Stimulated activated CD8-positive, alpha-beta memory T cell treated with anti-CD3 and anti-CD28 coated beads, Interleukin-4, amount 100 ng/mL, for 48 hours (primary cell): ENCODE results near the gene TBX21.
A peak's percentile ranks its signal among the peaks of the same experiment; 100 is the strongest.

ENCODE experiments used
- DNase-seq: peaks from one replicate; pipeline ENCODE4 v3.0.0-alpha.2; 2020

TBX21 gene

DNA sequence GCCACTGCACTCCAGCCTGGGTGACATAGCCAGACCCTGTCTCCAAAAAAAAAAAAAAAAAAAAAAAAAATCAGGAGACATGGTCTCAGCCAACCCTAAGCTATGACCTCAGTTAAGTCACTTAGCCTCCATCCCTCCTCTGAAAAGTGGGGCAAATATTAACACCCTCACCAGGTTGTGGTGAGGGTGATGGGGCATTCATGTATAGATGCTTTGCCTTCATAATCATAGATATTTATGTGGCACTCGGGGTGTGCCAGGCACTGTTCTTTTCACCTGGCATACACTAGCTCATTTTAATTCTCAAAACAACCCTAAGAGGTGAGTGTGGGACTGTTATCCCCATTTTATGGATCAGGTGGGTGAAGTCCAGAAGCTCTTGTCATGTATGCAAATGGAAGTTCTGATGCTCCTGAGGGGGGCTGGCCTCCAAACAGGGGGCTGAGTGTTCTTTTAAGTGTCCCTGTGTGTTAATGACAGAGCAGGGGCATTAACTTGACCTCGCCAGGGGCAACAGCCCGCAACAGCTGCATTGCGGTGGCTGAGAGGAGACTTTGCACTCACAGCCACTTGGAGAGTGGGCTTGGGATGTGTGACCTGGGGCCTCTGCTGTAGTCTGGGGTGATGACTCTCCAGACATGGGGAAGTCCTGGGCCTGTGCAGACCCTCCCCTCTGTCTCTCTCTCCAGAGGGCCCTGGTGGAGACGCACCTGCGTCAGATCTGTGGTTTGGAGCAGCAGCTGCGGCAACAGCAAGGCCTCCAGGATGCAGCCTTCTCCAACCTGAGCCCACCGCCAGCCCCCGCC lies 34.9 kb upstream of the TBX21 start:
- no peak for DNase-seq

DNA sequence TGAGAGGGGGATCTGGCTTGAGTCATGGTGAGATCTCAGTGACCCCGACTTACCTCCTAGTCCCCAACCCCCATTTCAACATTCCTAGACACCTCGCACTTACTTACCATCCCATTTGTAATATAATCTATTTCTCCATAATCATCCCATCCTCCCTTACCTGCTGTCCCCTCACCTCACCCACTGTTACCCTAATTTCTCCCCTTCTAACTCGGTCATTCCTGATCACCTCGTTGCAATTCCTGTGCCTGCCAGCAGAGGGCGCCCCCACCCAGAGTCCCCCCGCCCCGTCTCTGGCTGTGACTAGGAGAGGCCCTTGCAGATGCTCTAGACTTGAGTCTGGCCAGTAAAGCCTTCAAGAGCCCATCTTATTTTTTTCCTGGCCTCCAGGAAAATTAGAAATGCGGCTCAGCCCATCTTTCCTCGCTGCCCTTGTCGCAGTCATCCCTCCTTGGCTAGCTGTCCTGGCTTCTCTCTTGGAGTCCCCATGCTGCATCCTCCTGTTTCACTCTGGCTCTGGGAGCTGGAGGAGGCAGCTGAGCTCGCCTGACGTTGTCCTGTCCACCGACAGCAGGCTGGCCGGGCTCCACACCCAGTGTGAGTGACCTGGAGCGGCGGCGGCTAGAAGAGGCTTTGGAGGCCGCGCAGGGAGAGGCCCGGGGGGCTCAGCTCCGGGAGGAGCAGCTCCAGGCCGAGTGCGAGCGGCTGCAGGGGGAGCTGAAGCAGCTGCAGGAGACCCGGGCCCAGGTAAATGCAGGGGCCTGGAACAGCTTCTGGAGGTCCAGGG lies 34.1 kb upstream of the TBX21 start:
- peak; percentile 97 for DNase-seq

DNA sequence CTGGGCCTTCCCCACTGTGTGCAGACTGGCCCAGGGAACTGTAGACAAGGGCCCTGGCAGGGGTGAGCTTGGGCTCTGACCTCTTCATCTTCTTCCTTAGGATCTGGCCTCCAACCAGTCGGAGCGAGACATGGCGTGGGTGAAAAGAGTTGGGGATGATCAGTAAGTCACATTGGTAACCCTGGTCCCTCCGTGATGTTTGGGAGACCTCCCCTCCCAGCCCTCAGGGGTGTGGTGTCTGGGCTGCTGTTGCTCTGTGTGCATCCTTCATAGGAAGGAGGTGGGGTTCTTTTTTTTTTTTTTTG lies 33.5 kb upstream of the TBX21 start:
- no peak for DNase-seq

- DNase-seq: peak; percentile 37
Measured at GRCh38 chr17:47700471-47701449, 32.3 kb upstream of the TBX21 start.

- peak; percentile 35 for DNase-seq
Measured at GRCh38 chr17:47701608-47702007, 31.4 kb upstream of the TBX21 start.

GRCh38 chr17:47702391-47702995 lies 30.5 kb upstream of the TBX21 start:
- no peak for DNase-seq

- peak; percentile 79 for DNase-seq
Measured at GRCh38 chr17:47703191-47703591, 29.8 kb upstream of the TBX21 start.

- no peak for DNase-seq
Measured at GRCh38 chr17:47703671-47704070, 29.4 kb upstream of the TBX21 start.

DNA sequence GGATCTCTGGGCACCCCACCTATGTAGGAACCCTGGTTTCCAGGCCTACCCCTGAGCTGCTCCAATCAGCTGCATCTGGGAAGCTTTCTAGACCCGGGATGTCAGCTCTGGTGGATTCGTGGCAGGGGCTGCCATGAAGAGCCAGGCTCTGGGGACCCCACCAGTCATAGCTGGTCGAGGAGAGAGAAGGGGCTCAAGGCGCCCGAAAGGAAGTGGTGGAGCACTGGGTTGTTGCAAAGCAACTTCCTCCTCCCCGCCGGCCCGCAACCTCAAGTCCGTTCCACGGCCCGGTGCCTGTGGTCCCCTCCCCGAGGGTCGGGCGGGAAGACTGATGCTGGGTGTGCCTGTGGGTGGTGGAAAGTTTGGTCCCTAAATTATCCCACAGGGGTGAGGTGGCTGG lies 28.9 kb upstream of the TBX21 start:
- no peak for DNase-seq

- DNase-seq: no peak
Measured at GRCh38 chr17:47704736-47705135, 28.3 kb upstream of the TBX21 start.

GRCh38 chr17:47705536-47706530 lies 27.2 kb upstream of the TBX21 start:
- peak; percentile 74 for DNase-seq

GRCh38 chr17:47707056-47707804 lies 25.8 kb upstream of the TBX21 start:
- DNase-seq: no peak

GRCh38 chr17:47707884-47708283 lies 25.2 kb upstream of the TBX21 start:
- no peak for DNase-seq

GRCh38 chr17:47708312-47708863 lies 24.6 kb upstream of the TBX21 start:
- no peak for DNase-seq

DNA sequence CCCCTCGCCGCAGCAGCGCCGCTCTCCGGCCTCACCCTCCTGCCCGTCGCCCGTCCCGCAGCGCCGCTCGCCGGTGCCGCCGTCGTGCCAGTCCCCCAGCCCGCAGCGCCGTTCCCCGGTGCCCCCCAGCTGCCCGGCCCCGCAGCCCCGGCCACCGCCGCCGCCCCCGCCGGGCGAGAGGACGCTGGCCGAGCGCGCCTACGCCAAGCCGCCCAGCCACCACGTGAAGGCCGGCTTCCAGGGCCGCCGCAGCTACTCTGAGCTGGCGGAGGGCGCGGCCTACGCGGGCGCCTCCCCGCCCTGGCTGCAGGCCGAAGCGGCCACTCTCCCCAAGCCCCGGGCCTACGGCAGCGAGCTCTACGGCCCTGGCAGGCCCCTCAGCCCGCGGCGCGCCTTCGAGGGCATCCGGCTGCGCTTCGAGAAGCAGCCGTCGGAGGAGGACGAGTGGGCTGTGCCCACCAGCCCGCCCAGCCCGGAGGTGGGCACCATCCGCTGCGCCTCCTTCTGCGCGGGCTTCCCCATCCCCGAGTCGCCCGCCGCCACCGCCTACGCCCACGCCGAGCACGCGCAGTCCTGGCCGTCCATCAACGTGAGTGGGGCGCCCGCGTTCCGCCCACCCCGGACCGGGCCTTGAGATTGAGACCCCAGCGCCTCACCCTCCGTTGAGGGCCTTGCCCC lies 24.0 kb upstream of the TBX21 start:
- no peak for DNase-seq

DNA sequence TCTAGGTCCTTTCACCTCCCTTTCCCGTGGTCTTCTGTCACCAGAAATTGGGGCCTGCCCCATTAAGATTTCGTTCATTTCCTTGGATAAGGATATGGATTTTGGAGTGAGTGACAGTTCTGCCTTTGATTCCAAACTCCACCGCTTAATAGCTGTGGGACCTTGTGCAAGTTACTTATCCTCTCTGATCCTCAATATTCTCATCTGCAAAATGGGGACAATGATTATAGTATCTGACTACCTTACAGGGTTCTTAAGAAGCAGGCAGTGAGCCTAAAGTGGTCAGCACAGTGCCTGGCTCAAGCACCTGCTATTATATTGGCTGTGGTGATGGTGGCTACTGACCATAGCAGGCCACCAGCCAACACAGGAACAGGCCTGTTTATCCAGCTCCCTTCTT lies 23.4 kb upstream of the TBX21 start:
- DNase-seq: no peak

GRCh38 chr17:47711366-47712099 lies 21.5 kb upstream of the TBX21 start:
- no peak for DNase-seq

DNA sequence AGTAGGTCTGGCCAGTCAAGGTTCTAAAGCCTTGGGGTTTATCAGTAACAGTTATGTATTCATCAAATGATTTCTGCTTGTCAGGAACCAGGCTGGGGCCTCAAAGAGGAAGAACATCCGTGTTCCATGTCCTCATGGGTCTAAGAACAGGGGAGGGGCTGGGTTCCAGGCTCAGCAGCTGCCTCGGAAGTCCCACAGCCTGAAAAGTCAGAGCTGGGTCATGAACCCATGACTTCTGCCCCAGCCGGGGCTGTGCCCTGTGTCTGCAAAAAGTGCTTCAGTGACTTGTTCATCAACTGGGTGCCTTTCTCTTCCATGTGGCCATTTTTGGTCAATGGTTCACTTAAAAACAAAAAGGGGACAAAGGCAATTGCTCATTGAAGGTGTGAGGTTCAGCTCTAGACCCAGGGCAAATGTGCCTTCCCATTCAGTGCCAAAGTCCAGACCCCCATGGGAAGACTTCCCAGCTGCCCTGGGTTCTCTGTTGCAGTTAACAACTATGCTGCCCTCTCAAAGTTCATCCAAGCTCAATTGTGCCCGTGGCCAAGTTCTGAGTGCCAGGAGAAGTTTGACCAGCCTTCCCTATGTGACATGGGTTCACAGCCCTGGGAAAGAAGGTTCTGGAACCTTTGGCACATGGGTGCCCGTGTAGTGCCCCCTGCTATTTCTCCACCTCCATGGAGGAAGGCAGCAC lies 20.6 kb upstream of the TBX21 start:
- no peak for DNase-seq
